22Rv1 (cell line): Measurements from ENCODE around the gene IPCEF1.

Experiments
- CTCF ChIP-seq: fragments of 450-650 bp; IDR thresholded peaks from 2 replicates; pipeline ENCODE4 v1.5.1; 2017; ENCODE audit warnings: mild to moderate bottlenecking
- ZFX ChIP-seq: fragments of 450-650 bp; IDR thresholded peaks from 2 replicates; pipeline ENCODE4 v1.6.1; 2017; ENCODE audit warnings: antibody characterized with exemption, borderline replicate concordance

DNA sequence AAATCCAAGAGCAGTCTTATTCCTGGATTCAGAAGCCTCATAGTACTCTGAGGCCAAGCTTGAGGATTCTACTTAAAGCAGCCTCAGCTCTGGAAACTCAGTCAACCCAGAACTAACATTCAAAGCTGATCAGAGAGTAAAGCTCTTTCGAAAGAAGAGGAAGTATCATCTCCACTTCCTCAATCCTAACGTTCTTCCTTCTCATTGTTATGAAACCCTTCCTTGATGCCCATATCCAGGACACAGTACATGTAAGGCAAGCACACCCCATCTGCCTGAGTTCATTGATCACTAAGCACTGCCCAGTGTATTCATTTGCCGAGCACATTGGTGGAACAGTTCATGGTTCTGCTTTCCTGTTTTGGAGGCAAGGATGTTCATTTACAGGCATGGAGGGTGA, at the start of gene IPCEF1:
- TF ChIP-seq CTCF (no peak), ZFX (no peak)
